Measurements from ENCODE around the gene C11orf71.

The C11orf71 gene

DNA sequence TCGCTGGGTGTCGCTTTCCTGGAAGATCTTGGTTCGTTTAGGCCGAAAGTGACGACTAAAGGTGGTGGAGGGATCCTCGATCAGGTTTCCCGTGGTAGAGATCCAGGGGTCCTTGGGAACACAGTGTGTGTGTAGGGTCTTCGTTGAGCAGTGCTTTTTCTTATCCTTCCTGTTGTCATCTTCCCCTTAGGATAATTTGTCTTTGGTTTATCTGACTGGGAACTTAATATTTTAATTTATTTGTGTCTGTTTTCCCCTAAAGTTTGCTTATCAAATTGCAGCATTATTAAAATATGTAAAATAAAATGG, 558 bp upstream of the C11orf71 start:
- Histone ChIP-seq H3K79me1 (replicated peaks; ENCODE audit: low read length, poor library complexity, severe bottlenecking) (peaks cover 3% of the 10 kb centered on the region), H4K91ac (ENCODE audit: low read length) (peak overlapping the region; percentile 19), H3K27me3 (ENCODE audit: control insufficient read depth in 1 of 2, insufficient read depth in 1 of 2, low read length in 2 of 2) (no peaks in the 10 kb centered on the region), H3K9me3 (ENCODE audit: control insufficient read depth, low read length) (no peaks in the 10 kb centered on the region), H2AK5ac (ENCODE audit: low read length, severe bottlenecking) (peak overlapping the region; percentile 57), H3K4me1 (ENCODE audit: control insufficient read depth, insufficient read depth, low read depth, low read length) (no peaks in the 10 kb centered on the region), H4K8ac (ENCODE audit: low read length) (peak overlapping the region; percentile 33), H3K14ac (ENCODE audit: low read length in 2 of 2) (peak overlapping the region in 1 of 2 experiments; percentile 72), H3K4me2 (ENCODE audit: low read length, poor library complexity, severe bottlenecking) (peak overlapping the region; percentile 14), H3K23ac (ENCODE audit: low read length in 2 of 2) (no peak overlapping the region), H2BK120ac (ENCODE audit: low read depth, low read length) (peak overlapping the region; percentile 42), H3K27ac (ENCODE audit: low read length, poor library complexity, severe bottlenecking) (peak overlapping the region; percentile 94), H3K36me3 (ENCODE audit: control insufficient read depth in 1 of 2, insufficient read depth in 2 of 2, low read depth in 1 of 2, low read length in 2 of 2) (peaks cover 0 to 32% of the 10 kb centered on the region in 2 experiments), H2BK15ac (ENCODE audit: low read depth, poor library complexity, severe bottlenecking) (peak overlapping the region; percentile 38), H3K4me3 (ENCODE audit: insufficient read depth in 1 of 2, low read depth in 1 of 2, low read length in 2 of 2) (peak overlapping the region; percentile 77 to 90), H3K4ac (ENCODE audit: low read depth in 1 of 2, low read length in 2 of 2) (peak overlapping the region; percentile 49 to 81), H2BK5ac (ENCODE audit: low read depth, low read length, poor library complexity, severe bottlenecking) (peak overlapping the region; percentile 75), H2BK12ac (ENCODE audit: low read length in 2 of 2) (no peak overlapping the region), H3K18ac (ENCODE audit: low read depth in 1 of 2, low read length in 2 of 2) (peak overlapping the region; percentile 85 to 91), H2AFZ (ENCODE audit: low read depth, low read length) (no peak overlapping the region), H3K9ac (ENCODE audit: low read length) (peak overlapping the region; percentile 96)
- WGBS: 1% methylated on average over 7 of the region's 8 CpGs
- DNase-seq: no peak

DNA sequence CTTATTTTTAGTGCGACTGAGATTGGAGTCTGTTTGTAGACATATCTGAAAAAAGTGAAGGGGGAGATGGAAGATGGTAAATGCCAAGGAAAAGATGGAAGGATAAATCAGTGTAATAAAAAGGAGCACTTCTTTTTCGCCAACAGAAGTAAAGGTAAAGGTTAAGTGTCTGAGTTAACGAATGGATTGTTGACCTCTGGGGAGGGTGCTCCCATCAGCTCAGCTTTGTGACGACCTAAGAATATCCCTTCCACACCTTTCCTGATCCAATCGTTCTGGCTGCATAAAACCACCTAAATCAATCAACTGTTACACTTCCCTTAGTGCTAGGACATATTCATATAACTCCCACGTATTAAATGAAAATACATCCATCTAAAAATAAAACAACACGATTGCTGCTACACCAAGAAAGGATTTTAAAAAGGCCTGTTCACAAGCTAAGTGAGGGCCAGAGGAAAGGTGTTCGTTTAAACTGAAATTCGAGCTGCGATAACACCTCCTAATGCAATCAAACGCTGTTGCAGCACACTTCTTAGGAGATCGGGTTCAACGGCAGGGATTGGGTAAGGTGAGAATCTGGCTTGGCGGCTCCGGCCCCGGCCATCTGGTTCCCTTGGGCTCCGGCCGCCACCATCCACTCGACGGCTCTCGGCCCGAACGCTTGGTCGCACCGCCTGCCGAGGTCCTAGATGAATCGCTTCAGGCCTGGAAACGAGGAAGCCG, 658 bp downstream of the C11orf71 start:
- Histone ChIP-seq H3K14ac (ENCODE audit: low read length in 2 of 2) (peak overlapping the region in 1 of 2 experiments; percentile 92), H3K79me1 (replicated peaks; ENCODE audit: low read length, poor library complexity, severe bottlenecking) (peaks cover 3% of the 10 kb centered on the region), H3K23ac (ENCODE audit: low read length in 2 of 2) (peak overlapping the region in 1 of 2 experiments; percentile 66), H3K4me2 (ENCODE audit: low read length, poor library complexity, severe bottlenecking) (peak overlapping the region; percentile 61), H2AK5ac (ENCODE audit: low read length, severe bottlenecking) (peak overlapping the region; percentile 72), H3K4me1 (ENCODE audit: control insufficient read depth, insufficient read depth, low read depth, low read length) (no peaks in the 10 kb centered on the region), H4K91ac (ENCODE audit: low read length) (peak overlapping the region; percentile 97), H2BK15ac (ENCODE audit: low read depth, poor library complexity, severe bottlenecking) (peak overlapping the region; percentile 93), H3K27ac (ENCODE audit: low read length, poor library complexity, severe bottlenecking) (peak overlapping the region; percentile 99), H2AFZ (ENCODE audit: low read depth, low read length) (no peak overlapping the region), H3K18ac (ENCODE audit: low read depth in 1 of 2, low read length in 2 of 2) (peak overlapping the region; percentile 98 to 99), H2BK5ac (ENCODE audit: low read depth, low read length, poor library complexity, severe bottlenecking) (peak overlapping the region; percentile 94), H4K8ac (ENCODE audit: low read length) (peak overlapping the region; percentile 94), H3K9me3 (ENCODE audit: control insufficient read depth, low read length) (no peaks in the 10 kb centered on the region), H3K4me3 (ENCODE audit: insufficient read depth in 1 of 2, low read depth in 1 of 2, low read length in 2 of 2) (peak overlapping the region; percentile 77 to 90), H3K9ac (ENCODE audit: low read length) (peak overlapping the region; percentile 96), H3K27me3 (ENCODE audit: control insufficient read depth in 1 of 2, insufficient read depth in 1 of 2, low read length in 2 of 2) (no peaks in the 10 kb centered on the region), H3K4ac (ENCODE audit: low read depth in 1 of 2, low read length in 2 of 2) (peak overlapping the region; percentile 91 to 97), H3K36me3 (ENCODE audit: control insufficient read depth in 1 of 2, insufficient read depth in 2 of 2, low read depth in 1 of 2, low read length in 2 of 2) (peaks cover 0 to 20% of the 10 kb centered on the region in 2 experiments), H2BK12ac (ENCODE audit: low read length in 2 of 2) (peak overlapping the region in 1 of 2 experiments; percentile 28), H2BK120ac (ENCODE audit: low read depth, low read length) (peak overlapping the region; percentile 55)
- 4% methylated on average over 29 of the region's 29 CpGs for WGBS
- no peak for DNase-seq

GRCh38 chr11:114398303-114398920, 1.9 kb downstream of the C11orf71 start:
- no peak overlapping the region for H4K8ac ChIP-seq (ENCODE audit: low read length)
- H3K23ac ChIP-seq (ENCODE audit: low read length in 2 of 2): no peak overlapping the region
- peak overlapping the region; percentile 96 for H3K9ac ChIP-seq (ENCODE audit: low read length)
- no peak overlapping the region for H2BK5ac ChIP-seq (ENCODE audit: low read depth, low read length, poor library complexity, severe bottlenecking)
- peak overlapping the region in 1 of 2 experiments; percentile 90 for H3K4me3 ChIP-seq (ENCODE audit: insufficient read depth in 1 of 2, low read depth in 1 of 2, low read length in 2 of 2)
- WGBS: 61% methylated on average over 1 of the region's 4 CpGs
- no peak overlapping the region for H2AK5ac ChIP-seq (ENCODE audit: low read length, severe bottlenecking)
- no peak overlapping the region for H2AFZ ChIP-seq (ENCODE audit: low read depth, low read length)
- no peaks in the 10 kb centered on the region for H3K27me3 ChIP-seq (ENCODE audit: control insufficient read depth in 1 of 2, insufficient read depth in 1 of 2, low read length in 2 of 2)
- peak; percentile 32 for DNase-seq
- no peak overlapping the region for H3K27ac ChIP-seq (ENCODE audit: low read length, poor library complexity, severe bottlenecking)
- no peaks in the 10 kb centered on the region for H3K4me1 ChIP-seq (ENCODE audit: control insufficient read depth, insufficient read depth, low read depth, low read length)
- H3K9me3 ChIP-seq (ENCODE audit: control insufficient read depth, low read length): no peaks in the 10 kb centered on the region
- H4K91ac ChIP-seq (ENCODE audit: low read length): no peak overlapping the region
- H3K4me2 ChIP-seq (ENCODE audit: low read length, poor library complexity, severe bottlenecking): no peak overlapping the region
- no peak overlapping the region for H3K4ac ChIP-seq (ENCODE audit: low read depth in 1 of 2, low read length in 2 of 2)
- H2BK120ac ChIP-seq (ENCODE audit: low read depth, low read length): no peak overlapping the region
- H2BK15ac ChIP-seq (ENCODE audit: low read depth, poor library complexity, severe bottlenecking): no peak overlapping the region
- H2BK12ac ChIP-seq (ENCODE audit: low read length in 2 of 2): no peak overlapping the region
- H3K79me1 ChIP-seq (replicated peaks; ENCODE audit: low read length, poor library complexity, severe bottlenecking): peaks cover 3% of the 10 kb centered on the region
- H3K36me3 ChIP-seq (ENCODE audit: control insufficient read depth in 1 of 2, insufficient read depth in 2 of 2, low read depth in 1 of 2, low read length in 2 of 2): peaks cover 0 to 9% of the 10 kb centered on the region in 2 experiments
- H3K14ac ChIP-seq (ENCODE audit: low read length in 2 of 2): no peak overlapping the region
- H3K18ac ChIP-seq (ENCODE audit: low read depth in 1 of 2, low read length in 2 of 2): no peak overlapping the region

- H3K4me2 ChIP-seq (ENCODE audit: low read length, poor library complexity, severe bottlenecking): no peak overlapping the region
- 100% methylated on average over 1 of the region's 2 CpGs for WGBS
These were observed 2.8 kb downstream of the C11orf71 start for GRCh38 chr11:114397349-114397982.

More at GRCh38 chr11:114397349-114397982, 2.8 kb downstream of the C11orf71 start:
- no peak overlapping the region for H2AFZ ChIP-seq (ENCODE audit: low read depth, low read length)
- DNase-seq: no peak
- H3K23ac ChIP-seq (ENCODE audit: low read length in 2 of 2): peak overlapping the region in 1 of 2 experiments; percentile 86
- peak overlapping the region in 1 of 2 experiments; percentile 40 for H3K18ac ChIP-seq (ENCODE audit: low read depth in 1 of 2, low read length in 2 of 2)
- H2AK5ac ChIP-seq (ENCODE audit: low read length, severe bottlenecking): no peak overlapping the region
- no peak overlapping the region for H2BK15ac ChIP-seq (ENCODE audit: low read depth, poor library complexity, severe bottlenecking)
- H2BK120ac ChIP-seq (ENCODE audit: low read depth, low read length): no peak overlapping the region
- H3K36me3 ChIP-seq (ENCODE audit: control insufficient read depth in 1 of 2, insufficient read depth in 2 of 2, low read depth in 1 of 2, low read length in 2 of 2): no peaks in the 10 kb centered on the region
- peaks cover 3% of the 10 kb centered on the region for H3K79me1 ChIP-seq (replicated peaks; ENCODE audit: low read length, poor library complexity, severe bottlenecking)
- no peaks in the 10 kb centered on the region for H3K27me3 ChIP-seq (ENCODE audit: control insufficient read depth in 1 of 2, insufficient read depth in 1 of 2, low read length in 2 of 2)
- no peak overlapping the region for H3K9ac ChIP-seq (ENCODE audit: low read length)
- no peak overlapping the region for H3K4ac ChIP-seq (ENCODE audit: low read depth in 1 of 2, low read length in 2 of 2)
- no peak overlapping the region for H3K4me3 ChIP-seq (ENCODE audit: insufficient read depth in 1 of 2, low read depth in 1 of 2, low read length in 2 of 2)
- H2BK5ac ChIP-seq (ENCODE audit: low read depth, low read length, poor library complexity, severe bottlenecking): no peak overlapping the region
- H3K27ac ChIP-seq (ENCODE audit: low read length, poor library complexity, severe bottlenecking): no peak overlapping the region
- H3K9me3 ChIP-seq (ENCODE audit: control insufficient read depth, low read length): no peaks in the 10 kb centered on the region
- no peak overlapping the region for H4K8ac ChIP-seq (ENCODE audit: low read length)
- no peak overlapping the region for H2BK12ac ChIP-seq (ENCODE audit: low read length in 2 of 2)
- H3K4me1 ChIP-seq (ENCODE audit: control insufficient read depth, insufficient read depth, low read depth, low read length): no peaks in the 10 kb centered on the region
- no peak overlapping the region for H4K91ac ChIP-seq (ENCODE audit: low read length)
- H3K14ac ChIP-seq (ENCODE audit: low read length in 2 of 2): no peak overlapping the region
